A673 (cell line): ENCODE results near the gene ANKRD34A. TPM values are rescaled to one million over a fixed set of nuclear protein-coding genes. Genes with fewer than 3 reads are reported as not detected.

Experiments
- BruUV-seq: library from RNA; stranded (reverse); fragments of 400-500 nt; replicated peaks from 2 replicates; lab custom pipeline; 2021; lab: Mats Ljungman, UMichigan
- CTCF ChIA-PET: fragments of 300-600 bp; sonication (Branson Sonifier 250); formaldehyde crosslinking; loops from one replicate; lab custom pipeline; 2022; ENCODE audit warnings: antibody characterized with exemption; lab: Charles Lee
- POLR2A ChIA-PET: fragments of 300-600 bp; sonication (Branson Sonifier 250); formaldehyde crosslinking; loops from one replicate; lab custom pipeline; 2022; ENCODE audit warnings: antibody characterized with exemption; ENCODE audit not compliant: low non-redundant PET; lab: Charles Lee
- DNase-seq: peaks from one replicate; pipeline ENCODE4 v3.0.0-alpha.2; 2015; ENCODE audit warnings: low spot score
- H3K27ac ChIP-seq: fragments of 200-600 bp; sonication (generic); 2 replicates; pipeline ENCODE4 v1.5.1; 2016; ENCODE audit warnings: mixed run types, low read depth, mild to moderate bottlenecking, mixed read lengths, antibody characterized with exemption, low read length; ENCODE audit not compliant: poor library complexity, severe bottlenecking
- H3K27me3 ChIP-seq: fragments of 200-600 bp; sonication (generic); replicated peaks from 2 replicates; pipeline ENCODE4 v1.6.1; 2017; ENCODE audit warnings: mixed run types, low read depth, mild to moderate bottlenecking, mixed read lengths, antibody characterized with exemption, low read length; ENCODE audit not compliant: insufficient read depth, poor library complexity
- H3K36me3 ChIP-seq: fragments of 200-600 bp; sonication (generic); 2 replicates; pipeline ENCODE4 v1.6.1; 2016; ENCODE audit warnings: mixed run types, mild to moderate bottlenecking, mixed read lengths, antibody characterized with exemption, low read length; ENCODE audit not compliant: insufficient read depth, poor library complexity, severe bottlenecking
- H3K4me1 ChIP-seq: fragments of 200-600 bp; sonication (generic); 2 replicates; pipeline ENCODE4 v1.6.1; 2017; ENCODE audit warnings: mixed run types, mild to moderate bottlenecking, mixed read lengths, antibody characterized with exemption, low read length; ENCODE audit not compliant: insufficient read depth, poor library complexity, severe bottlenecking
- H3K4me3 ChIP-seq: fragments of 200-600 bp; sonication (generic); 2 replicates; pipeline ENCODE4 v1.5.1; 2016; ENCODE audit warnings: low read depth, mixed run types, mild to moderate bottlenecking, mixed read lengths, low read length; ENCODE audit not compliant: poor library complexity, severe bottlenecking
- H3K9me3 ChIP-seq: fragments of 200-600 bp; sonication (generic); 2 replicates; pipeline ENCODE4 v1.6.1; 2016; ENCODE audit warnings: mixed run types, low read depth, mild to moderate bottlenecking, mixed read lengths, antibody characterized with exemption, low read length; ENCODE audit not compliant: poor library complexity, severe bottlenecking
- EZH2 ChIP-seq: fragments of 200-600 bp; sonication (generic); IDR thresholded peaks from 2 replicates; pipeline ENCODE4 v1.6.1; 2017; ENCODE audit warnings: borderline replicate concordance, low read depth, mild to moderate bottlenecking, mixed read lengths, antibody characterized with exemption, low read length; ENCODE audit not compliant: poor library complexity, severe bottlenecking
- intact Hi-C: fragments of 100-400 bp; cut with micrococcal nuclease; formaldehyde crosslinking; loops from one replicate; pipeline ENCODE4 v1.10.0; 2022; ENCODE audit not compliant: unreplicated experiment
- total RNA-seq: library from RNA; stranded (reverse); gene quantifications from 2 replicates; pipeline ENCODE4 v1.2.3, GENCODE V29; 2021
- TF ChIP-seq, protein P1 (sequence below): fragments of 300-800, 200-600 bp; sonication (generic); conservative IDR thresholded peaks from 2 replicates; pipeline ENCODE4 v1.5.1; 2017; ENCODE audit warnings: low read depth, mild to moderate bottlenecking, antibody characterized with exemption, low read length, moderate library complexity, mixed read lengths

Gene ANKRD34A
- total RNA-seq, 1 experiment from 2014 or later = 1.6 TPM

DNA sequence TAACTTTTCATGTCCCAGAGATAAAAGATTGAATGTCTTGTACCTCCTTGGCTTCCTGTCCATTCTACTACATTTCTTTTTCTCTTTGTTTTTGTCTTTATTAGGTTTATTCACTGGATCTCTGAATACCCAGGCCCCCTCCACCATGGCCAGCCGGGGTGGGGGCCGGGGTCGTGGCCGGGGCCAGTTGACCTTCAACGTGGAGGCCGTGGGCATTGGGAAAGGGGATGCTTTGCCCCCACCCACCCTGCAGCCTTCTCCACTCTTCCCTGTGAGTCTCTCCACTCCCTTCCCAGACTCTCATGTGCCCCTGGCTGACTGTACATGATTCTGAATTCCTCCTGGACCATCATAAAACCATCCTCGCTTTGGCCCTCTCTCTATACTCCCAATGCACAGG, 10.3 kb upstream of the ANKRD34A start:
- CTCF ChIA-PET = no interaction called here
- Histone ChIP-seq H3K4me1 (peaks cover 19% of the 10 kb centered on the region), H3K27ac (no peak overlapping the region), H3K9me3 (no peaks in the 10 kb centered on the region), H3K36me3 (no peaks in the 10 kb centered on the region), H3K27me3 (no peaks in the 10 kb centered on the region), H3K4me3 (no peak overlapping the region)
- intact Hi-C loops = loop anchor here (5.0 kb wide), 1 partner anchor 127 kb away; the partner anchor contains the start of gene NUDT17
- no TSS peak for BruUV-seq
- POLR2A ChIA-PET = no interaction called here
- no peak for DNase-seq
- TF ChIP-seq, protein P1, sequence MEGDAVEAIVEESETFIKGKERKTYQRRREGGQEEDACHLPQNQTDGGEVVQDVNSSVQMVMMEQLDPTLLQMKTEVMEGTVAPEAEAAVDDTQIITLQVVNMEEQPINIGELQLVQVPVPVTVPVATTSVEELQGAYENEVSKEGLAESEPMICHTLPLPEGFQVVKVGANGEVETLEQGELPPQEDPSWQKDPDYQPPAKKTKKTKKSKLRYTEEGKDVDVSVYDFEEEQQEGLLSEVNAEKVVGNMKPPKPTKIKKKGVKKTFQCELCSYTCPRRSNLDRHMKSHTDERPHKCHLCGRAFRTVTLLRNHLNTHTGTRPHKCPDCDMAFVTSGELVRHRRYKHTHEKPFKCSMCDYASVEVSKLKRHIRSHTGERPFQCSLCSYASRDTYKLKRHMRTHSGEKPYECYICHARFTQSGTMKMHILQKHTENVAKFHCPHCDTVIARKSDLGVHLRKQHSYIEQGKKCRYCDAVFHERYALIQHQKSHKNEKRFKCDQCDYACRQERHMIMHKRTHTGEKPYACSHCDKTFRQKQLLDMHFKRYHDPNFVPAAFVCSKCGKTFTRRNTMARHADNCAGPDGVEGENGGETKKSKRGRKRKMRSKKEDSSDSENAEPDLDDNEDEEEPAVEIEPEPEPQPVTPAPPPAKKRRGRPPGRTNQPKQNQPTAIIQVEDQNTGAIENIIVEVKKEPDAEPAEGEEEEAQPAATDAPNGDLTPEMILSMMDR = no peak
- TF ChIP-seq EZH2 = no peak

DNA sequence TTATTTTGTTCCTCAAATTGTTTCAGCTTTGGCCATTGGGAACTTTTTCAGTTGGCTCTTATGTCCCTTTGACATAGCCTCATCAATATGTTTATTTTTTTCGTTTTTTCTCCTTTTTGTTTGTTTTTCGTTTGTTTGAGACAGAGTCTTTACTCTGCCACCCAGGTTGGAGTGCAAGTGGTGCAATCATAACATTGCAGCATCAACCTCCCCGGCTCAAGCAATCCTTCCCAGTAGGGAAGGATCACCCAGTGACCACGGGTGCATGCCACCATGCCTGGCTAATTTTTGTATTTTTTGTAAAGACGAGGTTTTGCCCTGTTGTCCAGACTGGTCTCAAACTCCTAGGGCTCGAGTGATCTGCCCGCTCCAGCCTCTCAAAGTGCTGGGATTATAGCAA, 8.2 kb upstream of the ANKRD34A start:
- CTCF ChIA-PET = no interaction called here
- TF ChIP-seq, protein P1 = no peak
- TF ChIP-seq EZH2 = no peak
- Histone ChIP-seq H3K9me3 (peaks cover 1% of the 10 kb centered on the region), H3K27me3 (no peaks in the 10 kb centered on the region), H3K4me3 (no peak overlapping the region), H3K36me3 (no peaks in the 10 kb centered on the region), H3K27ac (no peak overlapping the region), H3K4me1 (peaks cover 1% of the 10 kb centered on the region)
- BruUV-seq = no TSS peak
- no peak for DNase-seq
- intact Hi-C loops = no loop called here
- POLR2A ChIA-PET = no interaction called here

DNA sequence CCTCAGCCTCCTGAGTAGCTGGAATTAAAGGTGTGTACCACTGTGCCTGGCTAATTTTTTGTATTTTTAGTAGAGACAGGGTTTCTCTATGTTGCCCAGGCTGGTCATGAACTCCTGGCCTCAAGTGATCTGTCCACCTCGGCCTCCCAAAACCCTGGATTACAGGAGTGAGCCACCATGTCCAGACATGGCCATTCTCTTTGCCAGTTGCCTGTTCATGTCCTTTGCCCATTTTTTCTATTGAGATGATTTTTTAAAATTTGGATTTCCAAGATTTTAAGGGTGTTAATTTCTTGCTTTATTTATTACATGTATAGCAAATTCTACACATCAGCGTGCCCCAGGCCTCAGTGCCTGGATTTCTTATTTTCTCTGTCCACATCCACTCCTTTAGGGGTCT, 2.9 kb upstream of the ANKRD34A start:
- Histone ChIP-seq H3K27ac (no peak overlapping the region), H3K4me3 (no peak overlapping the region), H3K4me1 (peaks cover 16% of the 10 kb centered on the region), H3K36me3 (no peaks in the 10 kb centered on the region), H3K9me3 (peaks cover 5% of the 10 kb centered on the region), H3K27me3 (no peaks in the 10 kb centered on the region)
- BruUV-seq = no TSS peak
- DNase-seq = no peak
- intact Hi-C loops = no loop called here
- CTCF ChIA-PET = no interaction called here
- POLR2A ChIA-PET = no interaction called here
- TF ChIP-seq EZH2 = no peak
- TF ChIP-seq, protein P1 = no peak
